ENCODE data around the gene FAM180B.

FAM180B gene

GRCh38 chr11:47591764-47592163, 5.3 kb downstream of the FAM180B start:
- H3K4me3 ChIP-seq (ENCODE audit: low read depth, low read length): no peak overlapping the region
- TF ChIP-seq, protein P1, sequence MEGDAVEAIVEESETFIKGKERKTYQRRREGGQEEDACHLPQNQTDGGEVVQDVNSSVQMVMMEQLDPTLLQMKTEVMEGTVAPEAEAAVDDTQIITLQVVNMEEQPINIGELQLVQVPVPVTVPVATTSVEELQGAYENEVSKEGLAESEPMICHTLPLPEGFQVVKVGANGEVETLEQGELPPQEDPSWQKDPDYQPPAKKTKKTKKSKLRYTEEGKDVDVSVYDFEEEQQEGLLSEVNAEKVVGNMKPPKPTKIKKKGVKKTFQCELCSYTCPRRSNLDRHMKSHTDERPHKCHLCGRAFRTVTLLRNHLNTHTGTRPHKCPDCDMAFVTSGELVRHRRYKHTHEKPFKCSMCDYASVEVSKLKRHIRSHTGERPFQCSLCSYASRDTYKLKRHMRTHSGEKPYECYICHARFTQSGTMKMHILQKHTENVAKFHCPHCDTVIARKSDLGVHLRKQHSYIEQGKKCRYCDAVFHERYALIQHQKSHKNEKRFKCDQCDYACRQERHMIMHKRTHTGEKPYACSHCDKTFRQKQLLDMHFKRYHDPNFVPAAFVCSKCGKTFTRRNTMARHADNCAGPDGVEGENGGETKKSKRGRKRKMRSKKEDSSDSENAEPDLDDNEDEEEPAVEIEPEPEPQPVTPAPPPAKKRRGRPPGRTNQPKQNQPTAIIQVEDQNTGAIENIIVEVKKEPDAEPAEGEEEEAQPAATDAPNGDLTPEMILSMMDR (IDR thresholded peaks at IDR 0.05; ENCODE audit: borderline replicate concordance, insufficient read depth, low read depth, low read length): no peak

DNA sequence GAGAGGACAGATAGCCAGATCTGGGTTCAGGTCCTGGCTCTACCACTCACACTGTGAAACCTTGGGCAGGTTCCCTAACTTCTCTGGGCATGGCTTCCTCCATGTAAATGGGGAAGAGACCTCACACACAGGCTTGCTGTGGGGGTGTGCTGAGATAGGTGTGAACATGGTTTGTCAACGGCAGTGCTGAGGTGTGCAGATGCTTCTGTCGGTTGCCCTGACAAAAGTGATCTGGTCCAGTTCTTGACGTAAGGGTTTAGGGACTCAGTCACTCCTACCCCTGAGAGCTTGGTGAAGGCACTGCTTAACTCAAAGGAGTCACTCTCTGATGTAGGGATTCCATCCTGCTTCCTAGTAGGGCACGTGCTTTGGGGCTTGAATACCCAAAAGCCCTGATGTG, 5.8 kb downstream of the FAM180B start:
- TF ChIP-seq, protein P1 (IDR thresholded peaks at IDR 0.05; ENCODE audit: borderline replicate concordance, insufficient read depth, low read depth, low read length): no peak
- H3K4me3 ChIP-seq (ENCODE audit: low read depth, low read length): no peak overlapping the region

DNA sequence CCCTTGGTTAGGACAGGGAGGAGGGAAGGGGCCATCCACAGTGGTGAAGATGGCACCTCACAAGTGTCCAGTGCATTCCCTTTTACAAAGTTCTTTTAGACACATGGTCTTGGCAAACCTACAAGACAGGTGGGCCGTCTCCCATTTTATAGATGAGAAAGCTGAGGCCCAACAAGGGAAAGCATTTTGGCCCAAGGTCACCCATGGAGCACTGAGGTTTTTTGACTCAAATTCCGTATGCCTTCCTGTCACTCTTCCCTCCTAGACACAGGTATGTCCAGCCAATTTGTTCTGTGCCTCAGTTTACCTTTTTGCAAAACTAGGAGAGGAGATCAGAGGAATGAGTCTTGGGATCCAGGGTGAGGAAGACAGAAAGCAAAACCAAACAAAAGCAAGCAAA, 6.5 kb downstream of the FAM180B start:
- no peak overlapping the region for H3K4me3 ChIP-seq (ENCODE audit: low read depth, low read length)
- TF ChIP-seq, protein P1 (IDR thresholded peaks at IDR 0.05; ENCODE audit: borderline replicate concordance, insufficient read depth, low read depth, low read length): no peak

DNA sequence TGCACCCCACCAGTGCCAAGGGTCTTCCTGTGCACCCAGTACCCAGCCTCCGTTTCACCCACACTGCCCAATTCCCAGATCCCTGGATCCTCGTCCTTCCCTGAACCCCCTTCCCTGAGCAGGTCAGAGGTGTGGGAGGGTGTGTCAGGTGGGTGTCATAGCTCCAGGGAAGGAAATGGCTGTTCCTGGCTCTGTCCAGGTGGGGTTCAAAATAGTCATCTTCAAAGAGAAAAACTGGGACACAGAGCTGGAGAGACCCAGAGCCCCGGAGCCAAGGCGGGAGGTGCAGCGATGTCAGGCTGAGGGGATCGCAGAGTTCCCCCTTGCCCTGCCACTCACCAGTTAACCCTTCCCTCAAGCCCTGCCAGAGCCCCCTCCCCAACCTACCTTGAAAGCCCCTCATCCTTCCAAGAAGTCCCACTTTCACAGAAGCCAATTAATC, 7.0 kb downstream of the FAM180B start:
- H3K4me3 ChIP-seq (ENCODE audit: low read depth, low read length): no peak overlapping the region
- TF ChIP-seq, protein P1 (IDR thresholded peaks at IDR 0.05; ENCODE audit: borderline replicate concordance, insufficient read depth, low read depth, low read length): no peak

DNA sequence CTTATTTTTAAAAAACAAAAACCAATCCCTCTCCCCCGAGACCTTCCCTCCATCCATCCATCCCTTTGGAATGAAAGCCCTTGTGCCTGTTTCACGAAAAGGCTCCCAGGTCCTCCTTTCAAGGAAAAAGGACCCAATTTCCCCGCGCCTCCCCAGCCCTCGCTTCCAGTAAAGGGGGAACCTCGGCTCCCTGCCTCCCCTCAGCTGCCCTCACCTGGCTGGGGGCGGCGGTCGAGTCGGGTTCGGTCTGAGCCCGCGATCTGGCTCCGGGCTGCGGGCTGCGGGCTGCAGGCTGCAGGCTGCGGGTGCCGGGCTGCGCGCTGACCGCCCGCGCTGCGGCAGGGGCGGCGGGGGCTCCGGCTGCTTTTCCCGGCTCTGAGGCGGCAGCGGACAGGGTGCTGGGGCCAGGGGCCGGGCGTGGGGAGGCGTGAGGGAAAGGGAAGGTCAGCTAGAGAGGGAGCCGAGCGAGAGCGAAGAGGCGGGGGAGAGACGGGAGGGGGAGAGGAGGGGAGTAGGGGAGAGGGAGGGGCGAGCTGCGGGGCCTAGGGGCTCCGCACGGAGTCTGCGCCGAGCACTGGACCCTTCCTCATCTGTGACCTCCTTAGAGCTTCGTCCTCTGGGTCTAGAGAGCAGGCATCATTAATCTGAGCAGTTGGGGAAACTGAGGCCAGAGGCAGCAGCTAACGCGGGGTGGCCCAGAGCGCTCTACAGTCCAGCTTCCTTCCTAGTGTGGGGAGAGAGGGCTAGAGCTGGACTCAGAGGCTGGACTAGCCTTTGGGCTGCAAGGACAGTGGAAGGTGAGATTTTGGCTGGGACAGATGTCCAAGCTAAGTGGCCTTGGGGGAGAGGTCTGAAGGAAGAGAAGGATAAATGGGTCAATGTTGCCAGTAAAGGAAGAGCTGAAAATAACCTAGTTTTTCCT, 7.7 kb downstream of the FAM180B start, which contains the start of gene C1QTNF4:
TSS of gene C1QTNF4 (minus strand) at position 478 of the 922 bp plus-strand sequence. CDS start 3,601 bp downstream, outside the sequence.
- H3K4me3 ChIP-seq (ENCODE audit: low read depth, low read length): no peak within 1 kb of the TSS
- TF ChIP-seq, protein P1 (IDR thresholded peaks at IDR 0.05; ENCODE audit: borderline replicate concordance, insufficient read depth, low read depth, low read length): no peak

DNA sequence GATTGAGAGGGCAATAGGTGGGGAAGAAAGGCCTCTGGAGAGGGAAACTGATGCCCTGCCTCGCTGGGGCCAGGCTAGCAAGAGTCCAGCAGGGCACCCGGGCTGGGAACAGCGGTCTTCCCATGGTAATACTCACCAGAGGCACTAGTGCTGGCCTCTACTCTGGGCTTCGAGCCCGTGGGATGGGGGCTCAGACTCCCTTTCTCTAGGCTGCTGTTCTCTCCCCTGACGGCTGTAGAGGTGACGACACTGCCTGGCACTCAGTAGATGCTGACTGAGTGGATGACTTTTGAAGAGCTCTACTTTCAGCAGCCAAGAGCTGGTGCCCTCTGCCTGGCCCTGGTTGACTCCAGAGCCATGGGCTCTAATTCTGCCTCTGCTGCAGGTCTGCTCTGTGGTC, 8.6 kb downstream of the FAM180B start:
- TF ChIP-seq, protein P1 (IDR thresholded peaks at IDR 0.05; ENCODE audit: borderline replicate concordance, insufficient read depth, low read depth, low read length): no peak
- no peak overlapping the region for H3K4me3 ChIP-seq (ENCODE audit: low read depth, low read length)

DNA sequence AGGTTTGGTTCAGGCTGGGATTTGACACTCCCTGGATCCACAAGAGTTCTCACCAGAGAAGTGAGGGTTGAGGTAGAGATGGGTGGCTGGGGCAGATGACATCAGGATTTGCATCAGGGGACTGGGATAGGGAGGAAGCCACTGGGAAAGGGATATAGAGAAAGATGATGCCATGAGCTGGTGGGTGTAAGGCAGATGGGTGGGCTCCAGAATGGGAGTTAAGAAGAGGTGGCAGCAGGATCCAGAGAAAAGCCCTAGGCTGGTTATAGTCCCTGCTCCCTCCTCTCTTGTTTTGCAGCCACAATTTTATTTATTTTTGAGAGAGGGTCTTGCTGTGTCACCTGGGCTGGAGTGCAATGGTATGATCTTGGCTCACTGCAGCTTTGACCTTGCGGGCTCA, 9.5 kb downstream of the FAM180B start:
- TF ChIP-seq, protein P1 (IDR thresholded peaks at IDR 0.05; ENCODE audit: borderline replicate concordance, insufficient read depth, low read depth, low read length): no peak
- H3K4me3 ChIP-seq (ENCODE audit: low read depth, low read length): no peak overlapping the region

All from GM12875 (cell line).